Esophagus muscularis mucosa (tissue), 3 donors: ENCODE results near the gene RPAP2.

Source experiments
- CTCF ChIP-seq, 3 experiments: fragments of 200-600 bp in 2 of 3; fragments of 450-650 bp in 1 of 3; sonication (generic) in 2 of 3; IDR thresholded peaks; one replicate each; pipeline ENCODE4 v1.5.1; 2017 to 2019; ENCODE audit warnings: antibody characterized with exemption in 3 of 3, mild to moderate bottlenecking in 2 of 3, moderate library complexity in 1 of 3
- POLR2A ChIP-seq: fragments of 450-650 bp; IDR thresholded peaks from one replicate; pipeline ENCODE4 v1.6.1; 2017; ENCODE audit warnings: antibody characterized with exemption, moderate library complexity, mild to moderate bottlenecking, low read depth
- POLR2AphosphoS5 ChIP-seq, 2 donors: sonication (generic); formaldehyde crosslinking; IDR thresholded peaks; one replicate each; pipeline ENCODE4 v1.6.1; 2017; ENCODE audit warnings: antibody characterized with exemption in 2 of 2

GRCh38 chr1:92419642-92420041 lies 120.8 kb downstream of the RPAP2 start:
- TF ChIP-seq CTCF (IDR thresholded peaks at IDR 0.05) (no peak), POLR2AphosphoS5 (IDR thresholded peaks at IDR 0.05) (no peak), POLR2A (no peak)
